ENCODE measurements around the gene PDE8A.
A peak's percentile ranks its signal among the peaks of the same experiment; 100 is the strongest.

Gene PDE8A, protein sequence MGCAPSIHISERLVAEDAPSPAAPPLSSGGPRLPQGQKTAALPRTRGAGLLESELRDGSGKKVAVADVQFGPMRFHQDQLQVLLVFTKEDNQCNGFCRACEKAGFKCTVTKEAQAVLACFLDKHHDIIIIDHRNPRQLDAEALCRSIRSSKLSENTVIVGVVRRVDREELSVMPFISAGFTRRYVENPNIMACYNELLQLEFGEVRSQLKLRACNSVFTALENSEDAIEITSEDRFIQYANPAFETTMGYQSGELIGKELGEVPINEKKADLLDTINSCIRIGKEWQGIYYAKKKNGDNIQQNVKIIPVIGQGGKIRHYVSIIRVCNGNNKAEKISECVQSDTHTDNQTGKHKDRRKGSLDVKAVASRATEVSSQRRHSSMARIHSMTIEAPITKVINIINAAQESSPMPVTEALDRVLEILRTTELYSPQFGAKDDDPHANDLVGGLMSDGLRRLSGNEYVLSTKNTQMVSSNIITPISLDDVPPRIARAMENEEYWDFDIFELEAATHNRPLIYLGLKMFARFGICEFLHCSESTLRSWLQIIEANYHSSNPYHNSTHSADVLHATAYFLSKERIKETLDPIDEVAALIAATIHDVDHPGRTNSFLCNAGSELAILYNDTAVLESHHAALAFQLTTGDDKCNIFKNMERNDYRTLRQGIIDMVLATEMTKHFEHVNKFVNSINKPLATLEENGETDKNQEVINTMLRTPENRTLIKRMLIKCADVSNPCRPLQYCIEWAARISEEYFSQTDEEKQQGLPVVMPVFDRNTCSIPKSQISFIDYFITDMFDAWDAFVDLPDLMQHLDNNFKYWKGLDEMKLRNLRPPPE

DNA sequence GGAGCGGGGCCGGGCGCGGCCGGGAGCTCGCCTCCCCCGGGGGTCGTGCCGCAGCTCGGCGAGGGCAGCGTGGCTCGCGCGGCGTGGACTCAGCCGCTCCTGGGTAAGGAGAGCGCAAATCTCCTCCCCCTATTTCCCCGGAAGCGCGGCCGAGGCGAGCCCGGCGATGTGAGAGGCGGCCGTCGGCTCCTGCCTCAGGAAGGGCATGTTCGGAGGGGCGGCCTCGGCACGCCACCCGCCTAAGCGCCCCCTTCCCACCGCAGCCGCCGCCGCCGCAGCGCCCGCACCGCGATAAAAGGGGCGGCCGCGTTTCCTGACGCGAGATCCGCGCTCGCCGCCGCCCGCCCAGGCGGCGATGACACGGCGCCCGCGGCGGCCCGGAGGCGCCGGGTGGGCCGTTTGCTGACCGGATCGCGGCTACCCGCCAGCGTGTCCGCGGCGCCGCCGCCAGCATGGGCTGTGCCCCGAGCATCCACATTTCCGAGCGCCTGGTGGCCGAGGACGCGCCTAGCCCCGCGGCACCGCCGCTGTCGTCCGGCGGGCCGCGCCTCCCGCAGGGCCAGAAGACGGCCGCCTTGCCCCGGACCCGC is at the start of gene PDE8A:
Gene PDE8A, plus strand, starts transcription at position 146 of the 590 bp plus-strand sequence. Its CDS starts 307 bp downstream, at position 453.
- peak; percentile 22 for DNase-seq (ENCODE audit: low spot score)

DNA sequence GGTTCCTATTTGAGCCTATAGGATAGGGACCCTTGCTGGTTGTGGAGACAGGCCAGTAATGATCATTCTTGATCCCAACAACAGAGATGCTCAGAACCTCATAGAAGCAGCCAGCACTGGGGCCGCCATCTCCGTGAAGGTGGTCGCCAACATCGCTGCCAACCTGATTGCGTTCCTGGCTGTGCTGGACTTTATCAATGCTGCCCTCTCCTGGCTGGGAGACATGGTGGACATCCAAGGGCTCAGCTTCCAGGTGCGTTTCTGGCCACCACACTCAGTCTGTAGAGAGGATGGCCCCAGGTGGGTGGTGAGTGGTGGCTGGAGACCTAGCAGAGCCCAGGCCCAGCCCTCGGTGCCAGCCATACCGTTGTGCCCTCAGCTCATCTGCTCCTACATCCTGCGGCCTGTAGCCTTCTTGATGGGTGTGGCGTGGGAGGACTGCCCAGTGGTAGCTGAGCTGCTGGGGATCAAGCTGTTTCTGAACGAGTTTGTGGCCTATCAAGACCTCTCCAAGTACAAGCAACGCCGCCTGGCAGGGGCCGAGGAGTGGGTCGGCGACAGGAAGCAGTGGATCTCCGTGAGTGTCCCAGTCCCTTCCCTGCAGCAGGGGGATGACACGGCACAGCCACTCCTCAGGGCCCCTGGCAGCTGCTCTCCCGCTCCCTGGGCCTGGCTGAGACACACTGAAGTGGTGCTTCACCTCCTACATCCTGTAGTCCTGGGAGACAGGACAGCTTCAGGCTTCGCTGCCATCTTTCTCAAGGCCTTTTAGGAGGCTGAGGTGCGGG is 46.5 kb upstream of the PDE8A start:
- DNase-seq (ENCODE audit: low spot score), result no peak

DNA sequence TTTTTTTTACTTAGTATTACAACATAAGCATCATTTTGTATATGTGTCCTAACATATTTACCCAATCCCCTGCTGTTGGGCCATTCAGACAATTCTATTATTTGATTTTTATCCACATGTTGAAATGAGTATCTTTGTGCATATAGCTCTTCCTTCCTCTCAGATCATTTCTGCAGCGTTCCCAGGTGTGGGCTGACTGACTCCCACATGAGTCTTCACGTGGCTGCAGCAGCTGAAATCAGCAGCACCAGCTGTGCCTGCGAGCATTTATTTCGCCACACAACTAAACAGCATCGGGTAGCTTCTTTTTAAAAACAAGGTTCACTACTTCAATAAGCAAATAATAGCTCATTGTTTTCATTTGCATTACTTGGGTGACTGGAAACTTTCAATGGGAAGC is 44.5 kb upstream of the PDE8A start:
- DNase-seq (ENCODE audit: low spot score), result no peak

DNA sequence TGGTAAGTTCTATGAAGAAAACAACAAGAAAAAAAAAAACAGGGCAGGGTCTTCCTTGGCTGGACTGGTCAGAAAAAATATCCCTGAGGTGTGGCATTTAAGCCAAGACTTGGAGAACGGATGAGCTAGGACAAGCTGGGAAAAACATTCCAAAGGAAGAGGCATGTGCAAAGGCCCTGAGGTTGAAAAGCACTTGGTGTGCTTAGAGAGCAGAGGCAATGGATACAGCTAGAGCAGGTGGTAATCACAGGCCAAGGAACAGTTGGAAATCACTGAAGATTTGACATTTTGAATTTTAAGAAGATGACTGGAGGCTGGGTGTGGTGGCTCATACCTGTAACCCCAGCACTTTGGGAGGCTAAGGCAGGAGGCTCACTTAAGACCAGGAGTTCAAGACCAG is 42.9 kb upstream of the PDE8A start:
- DNase-seq (ENCODE audit: low spot score), result no peak

DNA sequence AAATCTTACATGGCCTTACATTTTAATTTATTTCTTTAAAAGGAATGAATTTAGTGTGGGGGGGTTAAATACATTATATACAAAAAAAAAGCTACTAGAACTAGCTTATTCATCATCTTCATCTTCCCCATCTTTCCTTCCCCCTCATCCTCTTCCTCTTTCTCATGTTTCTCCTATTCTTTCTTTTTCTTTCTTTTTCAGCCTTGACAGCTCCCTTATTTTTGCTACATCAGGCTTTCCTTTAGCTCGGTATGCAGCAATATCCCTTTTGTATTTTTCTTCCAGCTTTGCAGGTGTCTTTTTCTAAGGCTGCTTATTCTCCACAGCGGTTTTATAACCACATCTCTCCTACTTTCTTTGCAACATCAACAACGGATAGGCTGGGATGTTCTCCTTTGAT is 41.3 kb upstream of the PDE8A start:
- DNase-seq (ENCODE audit: low spot score), result no peak

DNA sequence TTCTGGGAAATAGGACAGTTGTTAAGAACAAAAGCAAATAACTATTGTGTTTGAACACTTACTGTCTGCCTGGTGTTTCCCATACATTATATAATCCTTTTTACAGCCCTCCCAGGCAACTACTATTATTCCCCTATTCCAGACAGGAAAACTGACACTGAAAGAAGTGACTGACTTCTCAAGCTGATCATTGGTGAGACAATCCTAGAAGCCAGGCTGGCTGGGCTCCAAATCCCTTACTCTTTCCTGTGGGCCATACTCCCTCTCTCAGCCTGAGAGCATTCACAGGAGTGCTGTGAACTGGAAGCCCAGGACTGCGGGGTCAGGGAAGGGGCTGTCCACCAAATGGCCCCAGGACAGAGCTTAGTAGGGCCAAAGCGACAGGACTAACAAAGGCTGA is 39.2 kb upstream of the PDE8A start:
- no peak for DNase-seq (ENCODE audit: low spot score)

DNA sequence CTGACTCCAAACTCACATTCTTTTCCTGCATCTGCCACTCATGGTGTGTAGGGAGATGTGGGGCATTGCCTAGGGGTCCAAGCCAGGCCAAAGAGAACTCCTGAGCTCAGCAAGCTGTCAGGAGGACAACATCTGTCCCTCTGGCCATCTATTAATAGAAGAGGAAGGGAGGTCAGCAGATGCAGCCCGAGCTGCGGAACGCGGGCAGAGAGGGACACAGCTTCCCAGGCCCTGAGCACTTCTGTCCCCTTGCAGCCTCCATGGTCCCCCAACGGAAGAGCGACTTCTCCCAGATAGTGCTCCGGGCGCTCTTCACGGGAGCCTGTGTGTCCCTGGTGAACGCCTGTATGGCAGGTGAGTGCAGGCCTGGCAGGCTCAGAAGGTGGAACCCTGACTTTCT is 37.3 kb upstream of the PDE8A start:
- no peak for DNase-seq (ENCODE audit: low spot score)

DNA sequence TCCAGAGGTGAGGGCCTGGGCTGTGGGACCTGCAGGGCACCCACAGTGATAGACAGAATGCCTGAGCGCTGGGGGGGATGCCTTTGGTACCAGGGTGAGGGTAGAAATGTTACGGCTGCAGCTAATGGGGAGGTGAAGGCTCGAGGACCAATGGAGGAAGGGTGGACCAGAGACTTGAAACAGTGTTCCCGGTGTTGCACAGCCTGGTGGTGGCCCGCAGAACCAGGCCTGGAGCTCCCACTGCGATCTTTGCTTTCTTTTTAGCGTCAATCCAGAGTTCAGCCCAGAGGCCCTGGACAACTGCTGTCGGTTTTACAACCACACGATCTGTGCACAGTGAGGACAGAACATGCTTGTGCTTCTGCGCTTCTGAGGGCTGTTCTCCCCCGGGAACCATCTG is 36.8 kb upstream of the PDE8A start:
- DNase-seq (ENCODE audit: low spot score), result no peak

DNA sequence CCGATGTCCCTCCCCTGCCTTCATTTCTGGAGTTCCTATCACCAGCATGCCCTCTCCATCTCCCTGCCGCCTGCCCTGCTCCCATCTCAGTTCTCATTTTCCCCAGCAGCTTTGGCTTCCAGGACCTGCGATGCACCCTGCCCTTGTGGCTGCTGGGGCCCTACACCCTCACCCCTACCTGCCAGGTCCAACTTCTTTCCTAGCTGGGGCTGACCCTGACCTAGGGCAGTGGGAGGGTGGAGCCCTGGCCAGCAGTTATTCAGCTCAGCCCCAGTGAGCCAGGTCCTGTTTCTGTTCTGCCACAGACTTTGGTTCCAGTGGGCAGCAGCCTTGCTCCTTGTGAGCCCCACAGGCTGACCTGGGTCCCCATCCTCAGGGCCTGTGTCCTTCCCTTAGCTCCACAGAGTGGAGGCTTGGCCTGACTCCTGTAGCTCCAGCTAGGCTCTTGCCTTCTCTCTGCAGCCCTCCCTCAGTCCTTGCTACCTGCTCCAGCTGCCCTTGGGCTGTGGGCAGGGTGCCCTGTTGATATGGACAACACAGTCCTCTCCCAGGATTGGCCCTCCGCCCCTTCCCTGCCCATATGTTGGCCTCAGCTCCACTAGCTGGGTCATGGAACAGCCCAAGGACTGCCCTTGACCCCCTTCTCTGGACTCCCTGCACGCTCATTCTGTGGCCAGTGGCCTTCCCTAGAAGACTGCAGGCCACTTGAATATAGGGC is 34.7 kb upstream of the PDE8A start:
- DNase-seq (ENCODE audit: low spot score), result no peak

DNA sequence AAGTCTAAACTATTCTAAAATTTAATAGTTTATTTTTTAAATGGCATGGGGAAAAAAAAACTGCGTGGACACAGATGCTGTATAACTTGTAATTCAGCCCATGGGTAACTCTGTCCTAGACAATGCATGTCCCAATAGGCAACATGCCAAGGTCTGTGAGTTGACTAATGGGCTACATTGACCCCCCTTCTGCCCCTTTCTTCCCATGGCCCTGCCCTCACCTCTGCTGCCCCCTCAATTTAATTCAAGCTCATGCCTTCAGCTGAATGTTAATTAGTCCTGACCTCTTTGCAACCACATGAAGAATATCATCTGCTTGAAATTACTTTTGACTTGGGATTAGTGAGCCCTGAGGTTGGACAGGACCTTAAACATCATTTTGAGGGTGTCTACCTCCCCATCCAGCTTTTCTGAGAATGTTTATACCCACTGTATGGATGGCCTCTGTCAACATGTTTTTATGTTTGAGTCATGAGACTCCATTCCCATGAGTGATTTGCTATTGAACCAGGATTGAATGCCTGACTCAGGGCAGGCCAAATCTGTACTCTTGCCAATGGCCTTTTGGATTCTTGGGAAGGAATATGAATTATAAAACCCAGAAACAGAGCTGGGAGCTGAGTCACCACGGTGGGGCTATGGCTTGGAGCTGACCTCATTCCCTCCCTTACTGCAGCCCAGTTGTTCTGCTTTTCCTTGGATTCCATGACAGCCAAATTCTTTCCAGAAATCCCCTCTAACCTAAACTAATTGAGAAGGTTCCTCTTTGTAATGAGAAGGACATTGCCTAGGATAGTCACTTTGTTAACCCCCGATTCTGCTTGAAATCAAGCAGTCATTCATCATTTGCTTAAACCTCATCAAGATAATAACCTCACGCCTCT is 33.5 kb upstream of the PDE8A start:
- no peak for DNase-seq (ENCODE audit: low spot score)

DNA sequence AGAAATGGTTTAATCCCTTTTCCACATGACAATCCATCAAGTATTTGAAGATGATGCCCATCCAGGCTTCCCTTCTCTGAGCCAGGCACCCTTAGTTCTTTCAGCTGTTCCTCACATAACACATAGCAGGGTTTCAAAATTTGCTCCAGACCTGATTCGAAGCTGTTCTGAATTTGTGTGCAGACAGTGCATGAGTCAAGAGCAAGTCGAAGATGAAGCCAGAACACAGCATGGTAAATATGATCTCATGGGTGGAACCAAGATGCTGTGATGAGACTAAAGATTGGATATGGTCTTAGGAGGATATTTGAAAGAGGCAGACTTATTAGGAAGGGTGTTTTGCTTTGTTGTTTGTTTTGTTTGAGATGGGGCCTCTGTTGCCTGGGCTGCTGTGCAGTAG is 32.6 kb upstream of the PDE8A start:
- DNase-seq (ENCODE audit: low spot score), result no peak

DNA sequence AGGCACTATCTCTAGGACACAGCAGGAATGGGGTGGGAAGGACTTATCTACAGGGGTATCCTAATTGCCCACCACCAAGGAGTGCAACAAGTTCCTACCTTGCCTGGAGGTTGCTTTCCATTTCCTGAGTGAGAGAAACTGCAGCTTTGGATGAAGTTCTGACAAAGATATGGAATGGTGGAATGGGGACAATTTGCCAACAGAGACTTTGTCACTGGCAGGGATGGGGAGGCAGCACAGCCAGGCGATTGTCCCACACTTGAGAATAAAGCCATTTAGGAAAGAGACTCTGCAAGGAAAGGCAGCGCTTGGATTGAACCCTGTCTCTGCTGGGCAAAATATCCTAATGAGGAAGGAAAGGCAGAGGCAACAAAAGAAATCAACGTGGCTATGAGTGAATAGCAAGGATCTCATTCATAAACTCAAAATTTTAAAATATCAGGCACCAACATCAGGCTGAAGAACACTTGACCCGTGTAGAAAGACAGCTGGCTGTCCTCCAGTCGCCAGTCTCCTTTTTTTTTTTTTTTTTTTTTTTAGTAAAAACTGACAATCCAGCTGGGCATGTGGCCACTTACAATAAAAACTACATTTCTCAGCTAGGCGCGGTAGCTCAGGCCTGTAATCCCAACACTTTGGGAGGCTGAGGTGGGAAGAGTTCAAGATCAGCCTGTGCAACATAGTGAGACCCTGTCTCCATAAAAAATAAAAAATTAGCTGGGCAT is 31.6 kb upstream of the PDE8A start:
- no peak for DNase-seq (ENCODE audit: low spot score)

DNA sequence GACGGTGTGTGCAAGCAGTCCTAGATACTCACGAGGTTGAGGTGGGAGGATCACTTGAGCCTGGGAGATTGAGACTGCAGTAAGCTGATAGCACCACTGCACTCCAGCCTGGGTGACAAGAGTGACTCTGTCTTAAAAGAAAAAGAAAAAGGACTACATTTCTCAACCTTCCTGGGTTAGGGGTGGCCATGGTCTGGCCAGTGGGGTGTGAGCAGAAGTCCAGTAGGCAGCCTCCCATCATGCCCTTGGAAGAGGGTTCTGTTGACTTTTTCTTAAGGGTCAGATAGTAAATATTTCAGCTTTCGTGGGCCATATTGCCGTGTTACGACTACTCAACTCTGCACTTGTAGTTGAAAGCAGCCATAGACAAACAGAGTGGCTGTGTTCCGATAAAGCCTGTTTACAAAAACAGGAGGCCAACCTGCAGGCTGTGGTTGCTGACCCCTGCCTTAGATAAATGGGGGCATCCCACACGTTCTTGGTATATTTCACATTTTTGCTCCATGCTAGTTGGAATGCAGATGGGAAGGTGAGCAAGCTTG is 31.0 kb upstream of the PDE8A start:
- peak; percentile 5 for DNase-seq (ENCODE audit: low spot score)

DNA sequence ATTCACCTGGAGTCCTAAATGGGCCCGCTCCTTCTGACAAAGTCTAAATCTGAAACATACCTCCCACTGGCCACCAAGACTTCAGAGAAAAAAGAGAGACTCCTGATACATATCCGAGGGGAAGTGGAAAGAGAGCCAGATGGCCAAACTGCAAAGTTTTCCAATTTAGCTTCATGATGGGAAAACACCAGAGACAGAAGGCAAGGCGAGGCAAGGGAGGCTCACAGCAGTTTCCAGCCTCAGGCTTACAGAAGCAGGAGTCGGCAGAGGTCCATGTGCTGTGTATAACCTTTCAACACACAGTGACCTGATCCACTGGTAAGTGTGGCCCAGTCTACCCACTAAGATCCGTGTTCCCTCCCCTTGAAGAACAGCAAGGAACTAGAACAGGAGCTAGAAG is 29.9 kb upstream of the PDE8A start:
- no peak for DNase-seq (ENCODE audit: low spot score)

DNA sequence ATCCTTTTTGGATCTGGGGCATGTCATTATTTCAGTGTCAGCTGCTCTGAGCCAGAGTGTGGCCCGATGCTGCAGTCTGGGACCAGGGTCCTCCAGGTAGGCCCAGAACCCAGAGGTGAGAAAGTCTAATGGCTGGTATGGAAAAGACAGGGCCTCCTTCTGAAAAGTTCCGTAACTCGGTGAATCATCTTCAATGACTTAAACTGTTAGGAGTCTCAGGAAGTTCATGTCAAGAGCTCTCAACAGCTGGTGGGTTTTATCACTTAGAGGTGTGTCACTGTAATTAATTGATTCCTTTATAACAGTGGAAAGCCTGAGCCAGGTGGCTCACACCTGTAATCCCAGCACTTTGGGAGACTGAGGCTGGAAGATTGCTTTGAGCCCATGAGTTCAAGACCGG is 28.5 kb upstream of the PDE8A start:
- DNase-seq (ENCODE audit: low spot score), result no peak

DNA sequence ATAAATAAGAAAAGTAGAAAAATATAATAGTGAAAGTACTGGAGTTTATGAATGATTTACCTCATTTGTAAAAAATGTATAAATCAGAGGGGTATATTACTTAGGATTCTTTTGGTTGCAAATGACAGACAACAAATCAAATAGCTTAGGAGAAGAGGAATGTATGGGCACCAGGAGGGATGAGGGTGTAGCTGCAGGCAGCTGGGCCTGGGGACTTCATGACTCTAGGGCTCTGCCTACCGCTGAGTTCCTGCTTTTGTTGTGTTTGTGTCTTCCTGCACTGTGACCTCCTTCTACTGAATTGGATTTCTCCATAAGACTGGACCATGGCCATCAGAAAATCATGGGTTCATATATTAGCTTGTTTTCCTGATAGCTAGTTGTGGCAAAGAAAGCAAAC is 27.9 kb upstream of the PDE8A start:
- DNase-seq (ENCODE audit: low spot score), result no peak

DNA sequence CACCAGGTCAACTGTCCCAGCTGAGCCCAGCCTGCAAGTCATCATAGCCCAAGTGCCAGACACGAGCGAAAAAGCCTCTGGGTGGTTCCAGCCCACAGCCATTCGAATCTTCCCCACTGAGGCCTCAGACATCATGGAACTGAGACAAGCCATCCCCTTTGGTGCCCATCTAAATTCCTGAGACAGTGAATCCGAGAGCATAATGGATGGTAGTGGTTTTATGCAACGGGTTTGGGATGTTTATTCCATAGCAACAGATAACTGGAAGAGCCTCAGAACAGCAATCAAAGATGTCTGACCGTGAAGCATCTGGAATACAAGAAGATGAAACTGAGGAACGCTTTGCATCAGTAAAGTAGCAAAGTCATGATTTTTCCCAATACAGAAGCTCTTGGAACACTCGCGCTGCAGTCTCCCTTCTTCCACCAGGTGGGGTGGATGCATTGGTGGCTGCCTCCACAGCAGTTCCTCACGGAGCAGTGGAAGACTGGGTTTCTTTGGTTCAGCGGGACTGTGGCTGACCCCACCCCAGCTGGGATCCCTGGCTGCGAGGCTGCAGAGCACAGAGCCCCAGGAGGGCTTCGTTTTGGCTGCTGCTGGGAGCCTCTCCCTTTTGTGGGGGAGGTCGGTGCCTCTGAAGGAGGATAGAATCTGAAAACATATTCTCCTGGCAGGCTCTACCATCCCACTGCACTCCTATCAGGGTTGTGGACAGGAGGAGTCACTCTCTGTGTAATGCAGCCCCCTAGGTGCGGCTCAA is 26.4 kb upstream of the PDE8A start:
- no peak for DNase-seq (ENCODE audit: low spot score)

DNA sequence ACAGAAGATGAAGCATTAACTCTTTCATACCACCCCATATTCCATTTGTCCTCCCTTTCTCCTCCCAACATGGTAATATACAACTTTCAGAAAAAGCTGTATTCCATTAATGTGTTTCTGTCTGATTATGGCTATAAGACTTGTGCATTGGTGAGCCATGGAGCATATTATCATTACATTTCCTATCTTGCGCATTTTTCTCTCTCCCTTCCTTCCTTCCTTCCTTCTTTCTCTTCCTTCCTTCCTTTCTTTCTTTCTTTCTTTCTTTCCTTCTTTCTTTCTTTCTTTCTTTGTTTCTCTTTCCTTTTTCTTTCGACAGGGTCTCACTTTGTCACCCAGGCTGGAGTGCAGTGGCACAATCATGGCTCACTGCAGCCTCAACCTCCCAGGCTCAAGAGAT is 25.5 kb upstream of the PDE8A start:
- no peak for DNase-seq (ENCODE audit: low spot score)

All from hematopoietic multipotent progenitor cell treated with erythropoietin and hydrocortisone succinate and interleukin-3 and kit ligand, for 15 days (in vitro differentiated cells).